H9 (cell line): ENCODE data around the gene PCID2. TPM values are rescaled to one million over a fixed set of nuclear protein-coding genes. Genes with fewer than 3 reads are reported as not detected.

Source experiments
- DNase-seq: peaks from one replicate; pipeline ENCODE4 v3.0.0-alpha.2; 2017
- H2AFZ ChIP-seq: one replicate; pipeline ENCODE4 v1.6.1; 2013; ENCODE audit warnings: mild to moderate bottlenecking, low read length, control low read depth, moderate library complexity
- H2AK5ac ChIP-seq: 2 replicates; pipeline ENCODE4 v1.6.1; 2013; ENCODE audit warnings: low read length, control low read depth, mixed read lengths; ENCODE audit not compliant: insufficient read length
- H2BK120ac ChIP-seq: one replicate; pipeline ENCODE4 v1.6.1; 2013; ENCODE audit warnings: low read depth, mild to moderate bottlenecking, low read length, control low read depth, inconsistent platforms; ENCODE audit not compliant: poor library complexity, severe bottlenecking
- H2BK12ac ChIP-seq: 2 replicates; pipeline ENCODE4 v1.6.1; 2013; ENCODE audit warnings: low read length, control low read depth, mixed read lengths, low read depth; ENCODE audit not compliant: insufficient read length
- H2BK15ac ChIP-seq: 2 replicates; pipeline ENCODE4 v1.6.1; 2013; ENCODE audit warnings: low read depth, low read length, control low read depth
- H2BK20ac ChIP-seq: one replicate; pipeline ENCODE4 v1.6.1; 2013; ENCODE audit warnings: low read depth, mild to moderate bottlenecking, low read length, control low read depth, inconsistent platforms; ENCODE audit not compliant: poor library complexity, severe bottlenecking
- H2BK5ac ChIP-seq: 2 replicates; pipeline ENCODE4 v1.6.1; 2013; ENCODE audit warnings: low read length, control low read depth, mixed read lengths; ENCODE audit not compliant: insufficient read length
- H3K14ac ChIP-seq: 2 replicates; pipeline ENCODE4 v1.6.1; 2013; ENCODE audit warnings: low read length, control low read depth; ENCODE audit not compliant: insufficient read depth
- H3K18ac ChIP-seq: 2 replicates; pipeline ENCODE4 v1.6.1; 2013; ENCODE audit warnings: low read depth, mild to moderate bottlenecking, mixed read lengths, low read length, control low read depth; ENCODE audit not compliant: insufficient read length
- H3K23ac ChIP-seq: 2 replicates; pipeline ENCODE4 v1.6.1; 2013; ENCODE audit warnings: low read length, control low read depth, mixed read lengths, low read depth; ENCODE audit not compliant: insufficient read length
- H3K23me2 ChIP-seq: 2 replicates; pipeline ENCODE4 v1.6.1; 2013; ENCODE audit warnings: low read depth, mild to moderate bottlenecking, mixed read lengths, low read length, control low read depth; ENCODE audit not compliant: insufficient read length, poor library complexity, severe bottlenecking
- H3K27ac ChIP-seq: 2 replicates; pipeline ENCODE4 v1.5.1; 2013; ENCODE audit warnings: low read length, control low read depth, mixed read lengths, low read depth; ENCODE audit not compliant: insufficient read length
- H3K27me3 ChIP-seq: 2 replicates; pipeline ENCODE4 v1.6.1; 2013; ENCODE audit warnings: low read length, control low read depth, inconsistent platforms; ENCODE audit not compliant: insufficient read depth
- H3K4ac ChIP-seq: 2 replicates; pipeline ENCODE4 v1.6.1; 2013; ENCODE audit warnings: low read depth, mild to moderate bottlenecking, control low read depth, inconsistent platforms, low read length, moderate library complexity
- H3K4me1 ChIP-seq: 2 replicates; pipeline ENCODE4 v1.6.1; 2013; ENCODE audit warnings: low read length, control low read depth, inconsistent platforms; ENCODE audit not compliant: insufficient read depth
- H3K4me2 ChIP-seq: 2 replicates; pipeline ENCODE4 v1.6.1; 2013; ENCODE audit warnings: low read length, control low read depth, mixed read lengths; ENCODE audit not compliant: insufficient read length, insufficient read depth
- H3K56ac ChIP-seq: 2 replicates; pipeline ENCODE4 v1.6.1; 2013; ENCODE audit warnings: low read depth, mild to moderate bottlenecking, mixed read lengths, low read length, control low read depth; ENCODE audit not compliant: insufficient read length
- H3K79me1 ChIP-seq: 2 replicates; pipeline ENCODE4 v1.6.1; 2013; ENCODE audit warnings: low read depth, mild to moderate bottlenecking, moderate library complexity, low read length, control low read depth, inconsistent platforms; ENCODE audit not compliant: insufficient read depth, poor library complexity, severe bottlenecking
- H3K79me2 ChIP-seq: 2 replicates; pipeline ENCODE4 v1.6.1; 2013; ENCODE audit warnings: low read length, control low read depth, inconsistent platforms; ENCODE audit not compliant: insufficient read depth
- H3K9ac ChIP-seq: 2 replicates; pipeline ENCODE4 v1.6.1; 2013; ENCODE audit warnings: low read length, control low read depth, mixed read lengths; ENCODE audit not compliant: insufficient read length; ENCODE audit errors: extremely low read depth
- H3K9me3 ChIP-seq: one replicate; pipeline ENCODE4 v1.6.1; 2013; ENCODE audit warnings: low read depth, low read length, inconsistent platforms; ENCODE audit not compliant: control insufficient read depth
- H3T11ph ChIP-seq: one replicate; pipeline ENCODE4 v1.6.1; 2013; ENCODE audit warnings: mild to moderate bottlenecking, low read length, control low read depth, inconsistent platforms
- H4K20me1 ChIP-seq: one replicate; pipeline ENCODE4 v1.6.1; 2013; ENCODE audit not compliant: control insufficient read depth, insufficient read length, insufficient read depth
- H4K5ac ChIP-seq: 2 replicates; pipeline ENCODE4 v1.6.1; 2013; ENCODE audit warnings: low read depth, mild to moderate bottlenecking, mixed read lengths, low read length, control low read depth; ENCODE audit not compliant: insufficient read length
- H4K8ac ChIP-seq: replicated peaks from 2 replicates; pipeline ENCODE4 v1.6.1; 2013; ENCODE audit warnings: low read length, control low read depth, mixed read lengths, low read depth; ENCODE audit not compliant: insufficient read length
- H4K91ac ChIP-seq: 2 replicates; pipeline ENCODE4 v1.6.1; 2013; ENCODE audit warnings: low read depth, mild to moderate bottlenecking, moderate library complexity, mixed read lengths, low read length, control low read depth; ENCODE audit not compliant: insufficient read length
- H3K27ac Mint-ChIP-seq, 3 experiments: 2 replicates in 2 of 3; 3 replicates in 1 of 3; pipeline ENCODE4 v1.8.0; 2020 to 2021; ENCODE audit warnings: mixed read lengths in 3 of 3, mild to moderate bottlenecking in 1 of 3, moderate library complexity in 1 of 3
- H3K27me3 Mint-ChIP-seq: 2 replicates; pipeline ENCODE4 v1.8.0; 2021; ENCODE audit warnings: low read depth, mild to moderate bottlenecking, moderate library complexity, mixed read lengths
- H3K36me3 Mint-ChIP-seq, 3 experiments: 2 replicates in 2 of 3; 3 replicates in 1 of 3; pipeline ENCODE4 v1.8.0; 2020 to 2021; ENCODE audit warnings: low read depth in 3 of 3, mixed read lengths in 3 of 3; ENCODE audit not compliant: insufficient read depth in 1 of 3
- H3K4me1 Mint-ChIP-seq, 2 experiments: 2 replicates each; pipeline ENCODE4 v1.8.0; 2020; ENCODE audit warnings: mixed read lengths in 2 of 2
- H3K4me3 Mint-ChIP-seq, 2 experiments: 2 replicates in 1 of 2; 3 replicates in 1 of 2; pipeline ENCODE4 v1.8.0; 2020 to 2021; ENCODE audit warnings: mild to moderate bottlenecking in 2 of 2, mixed read lengths in 2 of 2, moderate library complexity in 1 of 2
- H3K9me3 Mint-ChIP-seq, 2 experiments: 2 replicates in 1 of 2; 3 replicates in 1 of 2; pipeline ENCODE4 v1.8.0; 2020; ENCODE audit warnings: mild to moderate bottlenecking in 2 of 2, mixed read lengths in 2 of 2, moderate library complexity in 1 of 2
- CTCF ChIP-seq: fragments of 200-600 bp; sonication (generic); conservative IDR thresholded peaks from 3 replicates; pipeline ENCODE4 v1.8.0; 2021; ENCODE audit warnings: antibody characterized with exemption, mild to moderate bottlenecking
- WGBS: extraction: QIAGEN DNeasy Blood & Tissue Kit; methylation state at CpG from one replicate; pipeline ENCODE4 v1.1.7; 2013; ENCODE audit warnings: missing lambda C conversion rate, low lambda C conversion rate, mixed read lengths; ENCODE audit not compliant: insufficient read length; ENCODE audit errors: extremely low coverage; 5-methylcytosine and 5-hydroxymethylcytosine counted together
- total RNA-seq: library from RNA; stranded (reverse); gene quantifications from 2 replicates; pipeline ENCODE4 v1.2.1, GENCODE V29; 2021

The PCID2 gene
- total RNA-seq, 1 experiment from 2014 or later: 66.0 TPM

GRCh38 chr13:113139577-113139976 is 68.9 kb downstream of the PCID2 start:
- H3K79me1 ChIP-seq: no peaks in the 10 kb centered on the region

More at GRCh38 chr13:113139577-113139976, 68.9 kb downstream of the PCID2 start:
- H2BK15ac ChIP-seq: no peak overlapping the region
- Mint-ChIP-seq H3K9me3 (no peaks in the 10 kb centered on the region), H3K36me3 (no peaks in the 10 kb centered on the region; a peak in 1 of 7 replicates), H3K4me3 (no peak overlapping the region), H3K4me1 (peaks cover 14 to 37% of the 10 kb centered on the region in 2 experiments), H3K27ac (no peak overlapping the region), H3K27me3 (no peaks in the 10 kb centered on the region)
- no peak for DNase-seq
- H2BK12ac ChIP-seq: no peak overlapping the region
- H3K79me2 ChIP-seq: no peaks in the 10 kb centered on the region
- H3K4me2 ChIP-seq: no peak overlapping the region
- H3K4me1 ChIP-seq: no peaks in the 10 kb centered on the region
- no peak overlapping the region for H4K5ac ChIP-seq
- no peak overlapping the region for H4K8ac ChIP-seq
- no peak overlapping the region for H2AK5ac ChIP-seq
- no peaks in the 10 kb centered on the region for H3K23me2 ChIP-seq
- TF ChIP-seq CTCF: no peak
- H3T11ph ChIP-seq: no peak overlapping the region
- no peak overlapping the region for H3K27ac ChIP-seq
- H3K18ac ChIP-seq: no peak overlapping the region
- H2BK5ac ChIP-seq: no peak overlapping the region
- H2AFZ ChIP-seq: no peak overlapping the region
- H3K9ac ChIP-seq: no peak overlapping the region
- no peak overlapping the region for H3K56ac ChIP-seq
- H3K4ac ChIP-seq: no peak overlapping the region
- no peak overlapping the region for H2BK120ac ChIP-seq
- no peak overlapping the region for H2BK20ac ChIP-seq
- H4K91ac ChIP-seq: no peak overlapping the region
- H3K9me3 ChIP-seq: no peaks in the 10 kb centered on the region
- no peaks in the 10 kb centered on the region for H3K27me3 ChIP-seq
- H3K23ac ChIP-seq: no peak overlapping the region
- H3K14ac ChIP-seq: no peak overlapping the region
- H4K20me1 ChIP-seq: no peaks in the 10 kb centered on the region
- WGBS: 100% methylated on average over 1 of the region's 5 CpGs
